Midbrain (tissue), 1 donor: Measurements from ENCODE around the gene PPME1.

ENCODE experiments used
- DNase-seq: peaks from one replicate; lab custom pipeline; 2025; lab: John Stamatoyannopoulos, UW

Gene PPME1

GRCh38 chr11:74282914-74283371 lies 111.9 kb downstream of the PPME1 start:
- DNase-seq, result no peak

- no peak for DNase-seq
These were observed 112.6 kb downstream of the PPME1 start for GRCh38 chr11:74283580-74284180.

- DNase-seq, result no peak
These were observed 113.4 kb downstream of the PPME1 start for GRCh38 chr11:74284466-74284865.

GRCh38 chr11:74288161-74288560 lies 117.1 kb downstream of the PPME1 start:
- no peak for DNase-seq

GRCh38 chr11:74288911-74289310 lies 117.8 kb downstream of the PPME1 start:
- DNase-seq, result no peak

GRCh38 chr11:74297484-74297883 lies 126.4 kb downstream of the PPME1 start:
- no peak for DNase-seq

- DNase-seq, result no peak
These were observed 127.9 kb downstream of the PPME1 start for GRCh38 chr11:74299015-74299414.
